Vagina (tissue), 2 donors: Measurements from ENCODE around the gene MMP24OS. TPM values are rescaled to one million over a fixed set of nuclear protein-coding genes. Genes with fewer than 3 reads are reported as not detected.

Experiments
- DNase-seq, 2 donors: peaks; one replicate each; pipeline ENCODE4 v3.0.0-alpha.2; 2017; ENCODE audit errors: extremely low spot score in 2 of 2
- H3K27ac ChIP-seq: fragments of 200-600 bp; sonication (generic); one replicate; pipeline ENCODE4 v1.5.1; 2019
- H3K27me3 ChIP-seq: fragments of 200-600 bp; sonication (generic); one replicate; pipeline ENCODE4 v1.5.1; 2019
- H3K36me3 ChIP-seq, 2 donors: fragments of 200-600 bp; sonication (generic); one replicate each; pipeline ENCODE4 v1.5.1; 2017 to 2019
- H3K4me1 ChIP-seq: fragments of 200-600 bp; sonication (generic); one replicate; pipeline ENCODE4 v1.5.1; 2019
- H3K4me3 ChIP-seq, 2 donors: fragments of 200-600 bp; sonication (generic); 1 replicate in 1 of 2; 2 replicates in 1 of 2; pipeline ENCODE4 v1.5.1; 2016 to 2019
- H3K9me3 ChIP-seq: fragments of 200-600 bp; sonication (generic); one replicate; pipeline ENCODE4 v1.5.1; 2019
- POLR2A ChIP-seq, 2 donors: fragments of 450-650 bp; IDR thresholded peaks; one replicate each; pipeline ENCODE4 v1.6.1; 2017; ENCODE audit warnings: antibody characterized with exemption in 2 of 2, mild to moderate bottlenecking in 2 of 2, moderate library complexity in 2 of 2
- POLR2AphosphoS5 ChIP-seq, 2 donors: sonication (generic); formaldehyde crosslinking; IDR thresholded peaks; one replicate each; pipeline ENCODE4 v1.9.0; 2017; ENCODE audit warnings: antibody characterized with exemption in 2 of 2, mild to moderate bottlenecking in 2 of 2, low read depth in 1 of 2; ENCODE audit not compliant: insufficient read depth in 1 of 2
- intact Hi-C: fragments of 100-400 bp; cut with DNase I; formaldehyde crosslinking; loops from one replicate; pipeline ENCODE4 v1.15.1; 2023
- total RNA-seq: library from RNA; depleted of rRNA; stranded (reverse); fragments of >200 nt; gene quantifications from one replicate; pipeline ENCODE4 v1.2.3, GENCODE V29; 2016
- TF ChIP-seq, protein P1 (sequence below), 3 experiments: fragments of 450-650 bp in 2 of 3; fragments of 200-600 bp in 1 of 3; sonication (generic) in 1 of 3; IDR thresholded peaks; one replicate each; pipeline ENCODE4 v1.5.1; 2017 to 2019; ENCODE audit warnings: antibody characterized with exemption in 3 of 3, mild to moderate bottlenecking in 2 of 3, moderate library complexity in 2 of 3

Gene MMP24OS
- total RNA-seq, 1 donor from 2014 or later: 36.8 TPM

DNA sequence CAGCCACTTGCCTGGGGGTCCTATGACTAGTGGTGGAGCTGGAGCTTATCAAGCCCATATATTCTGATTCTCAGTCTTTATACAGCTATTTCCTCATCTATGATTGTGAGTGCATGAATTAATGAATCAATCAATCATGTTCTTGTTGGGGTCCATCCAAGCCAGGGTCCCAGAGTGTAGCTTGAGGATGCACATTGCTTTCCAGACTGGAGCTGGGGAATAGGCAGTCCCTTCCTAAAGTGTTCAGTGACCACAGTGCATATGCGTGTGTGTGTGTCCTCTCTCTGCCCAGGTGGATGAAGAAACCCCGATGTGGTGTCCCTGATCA, 26.3 kb downstream of the MMP24OS start:
- Histone ChIP-seq H3K9me3 (no peaks in the 10 kb centered on the region), H3K27ac (no peak overlapping the region), H3K4me1 (no peaks in the 10 kb centered on the region), H3K4me3 (no peak overlapping the region), H3K36me3 (no peaks in the 10 kb centered on the region), H3K27me3 (no peaks in the 10 kb centered on the region)
- TF ChIP-seq POLR2AphosphoS5 (IDR thresholded peaks at IDR 0.05; ENCODE audit: insufficient read depth in 1 of 2, low read depth in 1 of 2) (no peak), POLR2A (IDR thresholded peaks at IDR 0.05) (no peak)
- TF ChIP-seq, protein P1, sequence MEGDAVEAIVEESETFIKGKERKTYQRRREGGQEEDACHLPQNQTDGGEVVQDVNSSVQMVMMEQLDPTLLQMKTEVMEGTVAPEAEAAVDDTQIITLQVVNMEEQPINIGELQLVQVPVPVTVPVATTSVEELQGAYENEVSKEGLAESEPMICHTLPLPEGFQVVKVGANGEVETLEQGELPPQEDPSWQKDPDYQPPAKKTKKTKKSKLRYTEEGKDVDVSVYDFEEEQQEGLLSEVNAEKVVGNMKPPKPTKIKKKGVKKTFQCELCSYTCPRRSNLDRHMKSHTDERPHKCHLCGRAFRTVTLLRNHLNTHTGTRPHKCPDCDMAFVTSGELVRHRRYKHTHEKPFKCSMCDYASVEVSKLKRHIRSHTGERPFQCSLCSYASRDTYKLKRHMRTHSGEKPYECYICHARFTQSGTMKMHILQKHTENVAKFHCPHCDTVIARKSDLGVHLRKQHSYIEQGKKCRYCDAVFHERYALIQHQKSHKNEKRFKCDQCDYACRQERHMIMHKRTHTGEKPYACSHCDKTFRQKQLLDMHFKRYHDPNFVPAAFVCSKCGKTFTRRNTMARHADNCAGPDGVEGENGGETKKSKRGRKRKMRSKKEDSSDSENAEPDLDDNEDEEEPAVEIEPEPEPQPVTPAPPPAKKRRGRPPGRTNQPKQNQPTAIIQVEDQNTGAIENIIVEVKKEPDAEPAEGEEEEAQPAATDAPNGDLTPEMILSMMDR (IDR thresholded peaks at IDR 0.05): no peak
- DNase-seq: no peak
- intact Hi-C loops: no loop called here

DNA sequence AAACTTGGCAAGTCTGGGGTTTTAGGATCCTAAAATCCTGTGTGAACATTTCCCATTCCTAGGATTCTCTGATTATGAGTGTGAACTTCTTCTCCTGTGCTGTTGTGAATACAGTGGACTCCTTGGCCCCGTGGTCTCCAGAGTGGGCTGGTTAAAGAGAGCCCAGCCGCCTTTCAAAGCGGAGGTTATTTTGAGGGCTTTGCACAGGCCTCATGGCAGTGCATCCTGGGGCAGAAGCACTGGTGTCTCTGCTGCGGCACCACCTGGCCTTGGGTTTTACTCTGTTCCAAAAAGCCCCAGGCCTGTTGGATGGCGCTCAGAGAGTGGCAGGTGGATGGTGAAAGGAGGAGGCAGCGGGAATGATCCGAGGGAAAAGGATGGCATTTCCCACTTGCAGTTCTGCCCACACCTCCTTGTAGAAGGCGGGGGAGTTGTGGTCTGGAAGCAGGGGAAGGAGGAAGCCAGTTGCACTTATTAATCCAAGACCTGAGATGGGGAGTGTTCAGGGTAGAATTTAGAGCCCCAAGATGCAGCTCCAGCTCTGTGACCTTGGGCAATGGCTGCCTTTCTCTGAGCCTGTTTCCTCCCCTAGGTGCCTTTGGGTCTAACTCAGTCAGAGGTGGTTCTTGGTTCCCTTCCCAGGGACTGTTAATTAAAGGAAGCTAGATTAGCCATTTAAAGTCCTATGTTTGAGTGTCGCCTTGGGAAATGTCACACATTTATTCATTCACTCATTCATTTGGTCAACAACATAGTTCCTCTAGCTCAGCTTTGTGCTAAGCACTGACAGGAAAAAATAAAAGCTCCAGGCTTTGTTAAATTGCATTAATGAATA, 29.1 kb downstream of the MMP24OS start:
- H3K36me3 ChIP-seq: no peaks in the 10 kb centered on the region
- no peak for DNase-seq
- no peak overlapping the region for H3K4me3 ChIP-seq
- intact Hi-C loops: no loop called here
- H3K27me3 ChIP-seq: no peaks in the 10 kb centered on the region
- no peak overlapping the region for H3K27ac ChIP-seq
- TF ChIP-seq POLR2A (IDR thresholded peaks at IDR 0.05): no peak
- TF ChIP-seq, protein P1 (IDR thresholded peaks at IDR 0.05): no peak
- no peak for TF ChIP-seq POLR2AphosphoS5 (IDR thresholded peaks at IDR 0.05; ENCODE audit: insufficient read depth in 1 of 2, low read depth in 1 of 2)
- H3K9me3 ChIP-seq: no peaks in the 10 kb centered on the region
- no peaks in the 10 kb centered on the region for H3K4me1 ChIP-seq

- DNase-seq: no peak
- Histone ChIP-seq H3K4me1 (no peaks in the 10 kb centered on the region), H3K36me3 (no peaks in the 10 kb centered on the region), H3K9me3 (no peaks in the 10 kb centered on the region), H3K4me3 (no peak overlapping the region), H3K27ac (no peak overlapping the region), H3K27me3 (no peaks in the 10 kb centered on the region)
- TF ChIP-seq, protein P1 (IDR thresholded peaks at IDR 0.05): no peak
- no peak for TF ChIP-seq POLR2A (IDR thresholded peaks at IDR 0.05)
- TF ChIP-seq POLR2AphosphoS5 (IDR thresholded peaks at IDR 0.05; ENCODE audit: insufficient read depth in 1 of 2, low read depth in 1 of 2): no peak
- intact Hi-C loops: no loop called here
Measured at GRCh38 chr20:35246723-35247122, 31.2 kb downstream of the MMP24OS start.

DNA sequence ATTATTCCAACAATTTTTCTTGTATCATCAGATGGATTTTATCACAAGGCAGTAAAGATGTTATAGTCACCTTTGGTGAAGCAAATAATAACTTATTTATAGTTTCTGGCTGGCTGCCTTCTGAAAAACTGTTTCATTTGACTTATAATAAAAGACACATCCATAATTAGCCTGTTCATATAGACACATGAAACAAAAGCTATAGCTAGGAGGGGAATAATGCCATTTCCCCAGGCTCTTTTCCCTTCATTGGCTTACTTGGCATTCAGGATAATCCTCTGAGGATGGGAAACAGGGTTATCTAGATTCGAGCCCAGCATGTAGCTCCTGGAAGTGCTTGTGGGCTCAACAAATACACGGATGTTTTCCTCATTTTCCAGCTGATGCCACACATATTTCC, 33.9 kb downstream of the MMP24OS start:
- no peaks in the 10 kb centered on the region for H3K27me3 ChIP-seq
- TF ChIP-seq, protein P1 (IDR thresholded peaks at IDR 0.05): no peak
- TF ChIP-seq POLR2A (IDR thresholded peaks at IDR 0.05) (no peak), POLR2AphosphoS5 (IDR thresholded peaks at IDR 0.05; ENCODE audit: insufficient read depth in 1 of 2, low read depth in 1 of 2) (no peak)
- no peak for DNase-seq
- intact Hi-C loops: no loop called here
- H3K27ac ChIP-seq: no peak overlapping the region
- H3K4me3 ChIP-seq: no peak overlapping the region
- no peaks in the 10 kb centered on the region for H3K36me3 ChIP-seq
- H3K4me1 ChIP-seq: no peaks in the 10 kb centered on the region
- H3K9me3 ChIP-seq: no peaks in the 10 kb centered on the region

- TF ChIP-seq POLR2AphosphoS5 (IDR thresholded peaks at IDR 0.05; ENCODE audit: insufficient read depth in 1 of 2, low read depth in 1 of 2) (no peak), POLR2A (IDR thresholded peaks at IDR 0.05) (no peak)
- TF ChIP-seq, protein P1 (IDR thresholded peaks at IDR 0.05): no peak
Measured at GRCh38 chr20:35243317-35243716, 34.6 kb downstream of the MMP24OS start.

More at GRCh38 chr20:35243317-35243716, 34.6 kb downstream of the MMP24OS start:
- Histone ChIP-seq H3K9me3 (no peaks in the 10 kb centered on the region), H3K4me1 (no peaks in the 10 kb centered on the region), H3K4me3 (no peak overlapping the region), H3K27me3 (no peaks in the 10 kb centered on the region), H3K27ac (no peak overlapping the region), H3K36me3 (no peaks in the 10 kb centered on the region)
- DNase-seq: no peak
- intact Hi-C loops: no loop called here
